Erythroblast (primary cell): ENCODE measurements around the gene TMEM131.

Source experiments
- GATA1 ChIP-seq: IDR thresholded peaks from 2 replicates; pipeline ENCODE4 v1.6.1; 2011; ENCODE audit warnings: low read depth, mild to moderate bottlenecking, control low read depth, low read length, moderate library complexity
- POLR2A ChIP-seq: IDR thresholded peaks from 2 replicates; pipeline ENCODE4 v1.6.1; 2011; ENCODE audit warnings: mild to moderate bottlenecking, low read length

GRCh38 chr2:98036349-98037000 is 40.7 kb upstream of the TMEM131 start:
- TF ChIP-seq POLR2A (no peak), GATA1 (no peak)
